Liver (tissue), 3 donors: ENCODE measurements around the gene FTCD.

ENCODE experiments used
- ATF3 ChIP-seq: IDR thresholded peaks from 2 replicates; pipeline ENCODE4 v1.6.1; 2016; ENCODE audit warnings: antibody characterized with exemption
- CTCF ChIP-seq: fragments of 150-350 bp; IDR thresholded peaks from 2 replicates; pipeline ENCODE4 v1.5.1; 2017; ENCODE audit warnings: improper control_type of control experiment, low read depth, low read length; ENCODE audit not compliant: missing input control
- JUND ChIP-seq, 2 donors: IDR thresholded peaks; 2 replicates each; pipeline ENCODE4 v1.6.1; 2016; ENCODE audit warnings: antibody characterized with exemption in 2 of 2
- REST ChIP-seq: IDR thresholded peaks from 2 replicates; pipeline ENCODE4 v1.6.1; 2016; ENCODE audit warnings: antibody characterized with exemption, mild to moderate bottlenecking
- RXRA ChIP-seq, 2 donors: IDR thresholded peaks; 2 replicates each; pipeline ENCODE4 v1.6.1; 2017 to 2018; ENCODE audit warnings: antibody characterized with exemption in 2 of 2, mild to moderate bottlenecking in 1 of 2
- TAF1 ChIP-seq: conservative IDR thresholded peaks from 2 replicates; pipeline ENCODE4 v1.6.1; 2016; ENCODE audit warnings: antibody characterized with exemption, mild to moderate bottlenecking
- ZBTB33 ChIP-seq: IDR thresholded peaks from 2 replicates; pipeline ENCODE4 v1.6.1; 2016; ENCODE audit warnings: antibody characterized with exemption
- donor health status: healthy.
- donor health status: healthy.

- TF ChIP-seq CTCF (no peak), REST (no peak), JUND (IDR thresholded peaks at IDR 0.05) (no peak), RXRA (IDR thresholded peaks at IDR 0.05) (no peak), ZBTB33 (no peak), TAF1 (no peak), ATF3 (no peak)
Observed at GRCh38 chr21:46158666-46159300, 3.4 kb upstream of the FTCD start.
